Peyer's patch (tissue), 4 donors: Measurements from ENCODE around the gene HOXD10.

Experiments
- POLR2A ChIP-seq, 2 donors: fragments of 450-650 bp; IDR thresholded peaks; one replicate each; pipeline ENCODE4 v1.5.1; 2017; ENCODE audit warnings: antibody characterized with exemption in 2 of 2, mild to moderate bottlenecking in 2 of 2, moderate library complexity in 2 of 2
- TF ChIP-seq, protein P1 (sequence below), 6 experiments: fragments of 450-650 bp in 4 of 6; fragments of 200-600 bp in 2 of 6; sonication (generic) in 1 of 6; IDR thresholded peaks; one replicate each; pipeline ENCODE4 v1.5.1; 2017 to 2019; ENCODE audit warnings: antibody characterized with exemption in 6 of 6, mild to moderate bottlenecking in 3 of 6, moderate library complexity in 1 of 6

DNA sequence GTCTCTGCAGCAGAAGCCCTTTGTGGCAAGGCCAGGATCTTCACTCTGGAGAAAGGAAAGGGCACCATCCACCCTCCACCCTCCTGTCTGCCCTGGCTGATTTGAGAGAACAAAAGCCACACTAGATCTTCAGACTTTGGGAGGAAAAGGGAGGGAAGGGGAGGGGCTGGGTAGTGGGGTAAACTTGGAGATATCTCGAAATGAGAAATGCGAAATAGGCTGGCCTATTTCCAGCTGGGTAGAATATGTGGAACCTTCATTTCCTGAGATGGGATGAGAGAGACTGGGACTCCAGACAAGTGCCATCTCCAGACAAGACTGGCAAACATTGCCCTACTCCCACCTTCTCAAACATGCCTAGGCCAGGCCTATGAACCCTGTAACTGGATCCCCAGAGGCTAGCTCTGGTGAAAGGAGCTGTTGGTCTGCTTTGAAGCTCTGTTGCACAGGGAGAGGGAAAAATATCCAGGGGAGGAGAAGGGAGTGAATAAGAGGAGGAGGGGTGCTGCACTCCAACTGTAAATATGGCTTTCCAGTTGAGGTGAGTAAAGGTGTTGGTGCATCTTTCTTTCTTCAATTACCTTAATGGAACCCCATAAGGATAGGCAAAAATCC, 15.3 kb upstream of the HOXD10 start:
- TF ChIP-seq, protein P1, sequence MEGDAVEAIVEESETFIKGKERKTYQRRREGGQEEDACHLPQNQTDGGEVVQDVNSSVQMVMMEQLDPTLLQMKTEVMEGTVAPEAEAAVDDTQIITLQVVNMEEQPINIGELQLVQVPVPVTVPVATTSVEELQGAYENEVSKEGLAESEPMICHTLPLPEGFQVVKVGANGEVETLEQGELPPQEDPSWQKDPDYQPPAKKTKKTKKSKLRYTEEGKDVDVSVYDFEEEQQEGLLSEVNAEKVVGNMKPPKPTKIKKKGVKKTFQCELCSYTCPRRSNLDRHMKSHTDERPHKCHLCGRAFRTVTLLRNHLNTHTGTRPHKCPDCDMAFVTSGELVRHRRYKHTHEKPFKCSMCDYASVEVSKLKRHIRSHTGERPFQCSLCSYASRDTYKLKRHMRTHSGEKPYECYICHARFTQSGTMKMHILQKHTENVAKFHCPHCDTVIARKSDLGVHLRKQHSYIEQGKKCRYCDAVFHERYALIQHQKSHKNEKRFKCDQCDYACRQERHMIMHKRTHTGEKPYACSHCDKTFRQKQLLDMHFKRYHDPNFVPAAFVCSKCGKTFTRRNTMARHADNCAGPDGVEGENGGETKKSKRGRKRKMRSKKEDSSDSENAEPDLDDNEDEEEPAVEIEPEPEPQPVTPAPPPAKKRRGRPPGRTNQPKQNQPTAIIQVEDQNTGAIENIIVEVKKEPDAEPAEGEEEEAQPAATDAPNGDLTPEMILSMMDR (IDR thresholded peaks at IDR 0.05): no peak
- no peak for TF ChIP-seq POLR2A (IDR thresholded peaks at IDR 0.05)
